Measurements from ENCODE around the gene SHROOM4.

GRCh38 chrX:50825825-50826224 lies 11.8 kb upstream of the SHROOM4 start:
- TF ChIP-seq, protein P1, sequence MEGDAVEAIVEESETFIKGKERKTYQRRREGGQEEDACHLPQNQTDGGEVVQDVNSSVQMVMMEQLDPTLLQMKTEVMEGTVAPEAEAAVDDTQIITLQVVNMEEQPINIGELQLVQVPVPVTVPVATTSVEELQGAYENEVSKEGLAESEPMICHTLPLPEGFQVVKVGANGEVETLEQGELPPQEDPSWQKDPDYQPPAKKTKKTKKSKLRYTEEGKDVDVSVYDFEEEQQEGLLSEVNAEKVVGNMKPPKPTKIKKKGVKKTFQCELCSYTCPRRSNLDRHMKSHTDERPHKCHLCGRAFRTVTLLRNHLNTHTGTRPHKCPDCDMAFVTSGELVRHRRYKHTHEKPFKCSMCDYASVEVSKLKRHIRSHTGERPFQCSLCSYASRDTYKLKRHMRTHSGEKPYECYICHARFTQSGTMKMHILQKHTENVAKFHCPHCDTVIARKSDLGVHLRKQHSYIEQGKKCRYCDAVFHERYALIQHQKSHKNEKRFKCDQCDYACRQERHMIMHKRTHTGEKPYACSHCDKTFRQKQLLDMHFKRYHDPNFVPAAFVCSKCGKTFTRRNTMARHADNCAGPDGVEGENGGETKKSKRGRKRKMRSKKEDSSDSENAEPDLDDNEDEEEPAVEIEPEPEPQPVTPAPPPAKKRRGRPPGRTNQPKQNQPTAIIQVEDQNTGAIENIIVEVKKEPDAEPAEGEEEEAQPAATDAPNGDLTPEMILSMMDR (IDR thresholded peaks at IDR 0.05), result no peak
- no peak for TF ChIP-seq EZH2 (IDR thresholded peaks at IDR 0.05; ENCODE audit: borderline replicate concordance, insufficient read depth, low read depth, low read length, poor library complexity, severe bottlenecking)
